Hematopoietic multipotent progenitor cell (in vitro differentiated cells): ENCODE results near the gene CD164L2. TPM values are rescaled to one million over a fixed set of nuclear protein-coding genes. Genes with fewer than 3 reads are reported as not detected.
"Not testable (repeated sequence)": the region's sequence is repeated elsewhere in the genome, so short reads cannot be mapped to it uniquely, and the experiment has no call there.

Experiments used
- DNase-seq, 3 donors: peaks; one replicate each; pipeline ENCODE4 v3.0.0-alpha.2; 2011 to 2015; ENCODE audit warnings: low read depth in 2 of 3, low spot score in 2 of 3
- total RNA-seq: library from RNA; depleted of rRNA; stranded (reverse); fragments of >200 nt; gene quantifications from one replicate; pipeline ENCODE4 v1.2.3, GENCODE V29; 2012

CD164L2 gene
- total RNA-seq, result under 0.01 TPM

DNA sequence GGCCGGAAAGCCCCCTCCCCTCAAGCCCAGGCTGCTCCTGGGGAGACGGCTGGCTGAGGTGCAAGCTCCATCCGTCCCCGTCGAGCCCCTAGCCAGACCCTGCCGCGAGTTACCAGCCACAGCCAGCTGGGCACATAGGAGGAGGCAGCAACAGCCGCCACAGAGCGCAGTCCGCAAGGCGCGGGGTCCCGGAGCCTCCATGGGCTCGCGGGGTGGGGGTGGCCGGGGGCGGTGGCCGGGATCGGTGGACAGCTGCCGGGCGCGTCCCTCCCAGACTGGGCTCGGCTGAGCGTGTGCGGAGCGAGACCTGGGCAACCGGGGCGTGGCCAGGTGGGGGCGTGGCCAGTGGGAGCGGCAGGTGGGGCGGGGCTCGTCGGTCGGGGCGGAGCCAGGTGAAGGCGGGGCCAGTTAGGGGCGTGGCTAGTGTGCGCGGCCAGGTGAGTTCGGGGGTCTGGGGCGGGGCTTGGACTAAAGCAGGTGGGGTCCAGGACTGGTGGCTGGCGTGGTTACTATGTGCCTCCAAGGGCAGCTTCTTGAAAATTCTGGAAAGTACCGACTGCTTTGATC lies at the start of gene CD164L2:
CD164L2 (minus strand) TSS at position 295 of the 567 bp plus-strand sequence; CDS start at position 201, 94 bp downstream.
- peak in 1 of 3 donors; percentile 34 for DNase-seq

DNA sequence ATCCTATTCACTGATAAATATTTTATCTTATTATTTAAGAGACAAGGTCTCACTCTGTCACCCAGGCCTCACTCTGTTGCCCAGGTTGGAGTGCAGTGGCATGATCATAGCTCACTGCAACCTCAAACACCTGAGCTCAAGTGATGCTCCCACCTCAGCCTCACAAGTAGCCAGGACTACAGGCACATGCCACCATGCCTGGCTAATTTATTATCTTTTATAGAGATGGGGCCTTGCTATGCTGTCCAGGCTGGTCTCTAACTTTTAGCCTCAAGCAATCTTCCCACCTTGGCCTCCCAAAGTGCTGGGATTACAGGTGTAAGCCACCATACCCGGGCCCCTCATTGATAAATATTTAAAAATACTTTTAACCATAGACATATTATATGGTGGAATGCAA lies 49.6 kb upstream of the CD164L2 start:
- DNase-seq, result not testable (repeated sequence)

DNA sequence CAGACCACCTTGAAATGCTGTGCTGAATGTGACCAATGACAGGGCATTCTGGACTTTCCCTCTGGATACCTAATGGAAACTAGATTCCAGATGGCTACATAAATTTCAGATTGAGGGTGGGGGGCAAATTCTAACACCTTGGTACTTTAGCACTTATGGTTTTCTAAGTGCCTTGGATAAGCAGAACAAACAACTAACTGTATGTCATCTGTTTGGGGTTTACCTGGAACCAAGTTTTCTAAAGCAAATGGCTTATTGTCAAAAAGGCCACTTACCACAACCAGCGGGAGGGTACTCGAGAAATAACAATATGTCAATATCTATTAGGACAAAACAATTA lies 48.4 kb upstream of the CD164L2 start:
- DNase-seq, result no peak

DNA sequence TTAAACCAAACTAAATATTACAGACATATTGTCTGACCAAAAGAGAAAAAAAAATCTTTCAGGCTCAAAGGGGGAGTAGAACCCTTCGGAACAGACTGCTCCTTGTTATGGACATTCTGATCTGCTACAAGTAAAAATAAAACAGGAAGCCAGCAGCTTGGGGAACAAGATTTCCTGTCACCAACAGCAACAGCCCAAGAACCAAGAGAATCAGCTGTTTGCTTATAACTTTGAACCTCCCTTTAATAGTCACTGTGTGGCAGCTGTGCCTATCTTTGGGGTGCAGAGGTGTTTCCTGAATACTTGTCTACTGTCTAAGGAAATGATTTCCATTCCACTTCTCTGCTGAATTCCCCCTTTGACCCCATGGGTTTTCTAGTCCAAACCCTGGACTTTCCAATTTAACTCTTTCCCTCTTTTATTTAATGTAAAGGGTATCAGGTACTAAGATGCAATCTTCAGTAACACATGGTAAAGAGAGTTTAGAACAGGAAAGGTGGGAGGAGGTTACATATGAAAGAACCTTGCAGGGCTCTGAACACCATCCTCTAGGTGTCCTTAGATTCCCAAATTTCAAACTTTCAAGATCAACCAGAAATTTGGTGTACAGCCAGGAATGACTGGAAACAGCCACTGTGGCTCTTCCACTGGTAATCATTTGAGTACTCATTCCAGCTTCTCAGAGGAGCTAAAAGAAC lies 47.9 kb upstream of the CD164L2 start:
- DNase-seq, result peak in 2 of 3 donors; percentile 56 to 65

DNA sequence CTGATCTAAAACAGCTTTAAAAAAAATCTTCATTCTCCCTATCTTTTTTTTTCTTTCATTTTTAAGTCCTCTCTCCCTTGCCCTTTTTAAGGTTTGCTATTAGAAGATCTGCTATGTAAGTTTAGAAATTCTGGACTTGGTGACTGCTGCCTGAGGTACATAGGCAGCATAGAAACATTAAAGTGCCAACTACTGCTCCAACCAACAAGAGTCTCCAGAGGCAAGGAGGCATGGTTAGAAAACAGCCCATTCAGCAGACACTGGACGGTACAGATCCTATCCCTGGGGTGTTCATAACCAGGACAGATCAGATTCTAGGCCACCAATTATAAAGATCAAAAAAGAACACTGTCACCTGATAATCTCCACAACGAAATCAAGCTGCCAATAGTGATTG lies 45.9 kb upstream of the CD164L2 start:
- DNase-seq, result no peak

GRCh38 chr1:27428316-27429028 lies 45.3 kb upstream of the CD164L2 start:
- DNase-seq, result peak in 2 of 3 donors; percentile 79 to 87

DNA sequence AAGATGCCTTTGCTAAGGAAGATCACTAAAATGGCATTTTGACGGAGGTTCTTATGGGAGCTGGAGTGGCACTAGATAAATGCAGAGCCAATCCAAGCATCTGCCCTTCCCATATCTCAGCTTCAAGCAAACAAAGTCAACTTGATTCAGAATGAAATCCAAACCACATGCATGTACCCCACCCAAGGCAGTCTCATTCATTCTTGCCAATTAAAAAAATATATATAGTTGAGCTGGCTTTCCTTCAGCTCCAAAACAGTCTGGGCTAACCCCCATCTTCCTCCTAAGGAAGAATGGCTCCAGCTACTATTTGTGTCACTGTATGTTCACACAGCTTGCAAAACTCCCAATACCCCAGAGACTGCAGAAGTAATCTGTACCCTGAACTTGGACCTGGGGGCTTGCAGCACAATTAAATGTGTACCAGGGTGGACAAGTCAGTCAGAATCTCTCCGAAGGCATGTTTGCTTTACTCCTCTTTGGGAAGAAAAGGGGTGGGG lies 44.7 kb upstream of the CD164L2 start:
- DNase-seq, result no peak

DNA sequence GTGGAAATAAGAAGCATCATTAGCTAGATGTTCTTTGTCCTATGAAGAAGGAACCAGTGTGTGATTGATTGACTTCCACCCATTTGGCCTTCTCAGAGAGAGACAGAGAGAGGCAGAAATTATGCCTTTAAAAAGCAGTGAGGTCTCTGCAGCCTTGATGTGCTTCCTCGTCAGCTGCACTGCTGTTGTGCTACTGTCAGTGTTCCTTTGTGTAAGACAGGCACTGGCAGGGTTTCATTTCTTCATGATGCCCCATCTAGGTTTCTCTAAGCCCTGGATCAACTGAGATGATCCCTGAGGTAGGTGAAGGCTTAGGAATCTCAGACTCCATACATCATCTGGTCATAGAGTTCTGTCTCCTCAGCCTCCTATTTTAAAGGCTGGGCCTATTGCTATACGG lies 44.2 kb upstream of the CD164L2 start:
- DNase-seq, result no peak

DNA sequence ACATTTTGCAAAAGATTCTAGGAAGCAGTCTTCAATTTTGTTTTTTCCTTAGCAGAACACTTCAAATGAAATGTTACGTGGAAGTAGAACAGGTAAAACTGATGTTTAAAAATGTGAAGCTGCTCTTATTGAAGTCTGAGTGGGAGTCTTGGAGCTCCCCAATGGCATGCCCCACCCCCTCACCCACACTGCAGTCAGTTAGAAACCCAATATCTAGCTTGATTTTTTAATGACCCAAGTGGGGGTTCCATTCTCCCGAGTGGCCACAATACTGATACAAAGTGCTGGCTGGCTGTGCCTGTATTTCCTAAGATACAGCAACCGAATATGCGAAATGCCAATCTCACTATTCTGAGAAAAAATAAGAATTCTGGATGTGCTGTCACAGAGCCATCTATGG lies 40.6 kb upstream of the CD164L2 start:
- DNase-seq, result no peak

DNA sequence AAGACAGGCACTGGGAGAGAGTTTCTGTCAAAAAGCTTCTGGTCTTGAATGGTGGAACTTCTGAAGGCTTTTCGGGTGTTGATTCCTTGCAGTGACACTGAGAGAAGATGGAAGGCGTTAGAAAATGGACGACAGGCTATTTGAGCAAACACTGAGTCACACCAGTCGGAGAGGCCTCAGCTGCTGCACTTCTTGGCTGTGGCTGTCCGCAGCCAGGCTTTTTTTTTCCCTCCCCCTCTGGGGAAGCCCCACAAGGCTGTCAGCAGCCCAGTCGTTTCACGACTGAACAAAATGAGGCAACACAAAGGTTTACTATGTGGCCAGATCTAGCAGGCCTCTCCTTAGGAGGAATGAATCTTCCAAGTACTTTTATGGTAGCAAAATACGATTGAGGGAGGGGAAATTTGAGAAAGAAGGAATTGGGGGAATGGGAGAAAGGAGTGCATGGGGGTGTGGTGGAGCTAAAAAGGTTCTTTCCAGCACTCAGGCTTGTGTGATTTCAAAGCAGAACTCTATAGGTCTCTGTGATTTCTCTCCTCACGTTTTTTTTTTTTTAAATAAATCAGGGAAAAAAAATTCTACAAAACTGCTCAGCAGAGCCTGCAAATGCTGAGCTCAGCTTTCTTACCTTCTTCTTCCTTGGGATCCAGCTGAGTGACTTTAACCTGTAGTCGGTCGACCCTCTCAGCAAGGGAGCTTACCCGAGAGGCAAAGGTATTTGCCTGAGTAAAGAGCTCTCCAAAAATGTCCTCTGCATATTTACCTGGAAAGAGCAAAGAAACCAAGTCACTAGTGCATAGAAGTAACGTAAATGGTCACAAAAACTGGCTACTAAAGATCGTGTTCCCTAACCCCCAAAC lies 35.4 kb upstream of the CD164L2 start:
- DNase-seq, result no peak

DNA sequence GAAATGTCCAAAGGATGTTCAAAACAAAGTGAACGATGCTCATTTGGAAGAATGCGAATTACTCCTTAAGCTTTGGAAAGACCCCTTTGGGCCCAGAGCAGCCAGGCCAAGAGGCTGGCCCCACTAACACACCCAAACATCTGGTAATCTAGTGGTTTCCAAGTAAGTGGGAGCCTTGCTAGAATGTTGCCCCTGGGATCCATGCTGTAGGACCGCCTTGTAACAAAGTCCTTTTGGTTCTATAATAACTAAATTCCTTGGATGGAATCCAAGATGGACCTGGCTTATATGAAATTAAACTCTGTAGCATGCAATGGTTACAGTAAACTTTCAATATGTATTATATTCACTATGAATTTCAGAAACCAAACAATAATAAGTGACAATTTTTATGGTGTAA lies 34.6 kb upstream of the CD164L2 start:
- DNase-seq, result no peak

DNA sequence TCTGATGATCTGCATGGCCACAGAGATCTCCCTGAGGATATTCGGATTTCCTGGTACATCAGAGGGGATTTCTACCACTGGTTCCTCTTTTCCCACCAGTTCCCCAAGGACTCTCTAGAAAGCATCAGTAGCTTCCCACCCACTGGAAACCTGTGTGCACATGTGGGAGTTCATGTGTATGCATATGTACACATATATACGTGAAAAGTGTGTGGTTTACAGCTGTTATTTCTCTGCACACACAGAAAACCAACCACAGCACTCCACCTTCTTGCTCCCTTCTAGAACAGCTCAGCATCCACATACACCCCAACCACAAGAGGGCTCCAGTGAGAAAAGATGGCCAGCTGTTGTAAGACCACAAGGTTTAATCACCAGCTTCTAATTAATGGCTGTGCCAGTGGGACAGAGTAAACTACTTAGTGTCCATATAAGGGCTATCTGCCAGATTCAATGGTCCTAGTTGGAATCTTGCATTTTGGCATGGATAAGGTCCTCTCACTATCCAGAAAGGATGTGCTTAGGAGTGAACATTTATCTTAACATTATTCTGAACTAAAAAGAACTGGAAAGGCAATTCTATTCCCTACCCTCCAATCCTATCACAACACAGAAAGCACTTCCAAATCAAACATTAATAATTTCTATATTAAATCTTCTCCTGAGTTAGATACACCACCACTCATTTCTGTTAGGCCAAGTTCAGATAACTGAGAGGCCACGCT lies 33.4 kb upstream of the CD164L2 start:
- DNase-seq, result peak in 2 of 3 donors; percentile 79 to 91

GRCh38 chr1:27414091-27414490 lies 31.0 kb upstream of the CD164L2 start:
- DNase-seq, result no peak

- no peak for DNase-seq
Observed at GRCh38 chr1:27413004-27413403, 29.9 kb upstream of the CD164L2 start.

DNA sequence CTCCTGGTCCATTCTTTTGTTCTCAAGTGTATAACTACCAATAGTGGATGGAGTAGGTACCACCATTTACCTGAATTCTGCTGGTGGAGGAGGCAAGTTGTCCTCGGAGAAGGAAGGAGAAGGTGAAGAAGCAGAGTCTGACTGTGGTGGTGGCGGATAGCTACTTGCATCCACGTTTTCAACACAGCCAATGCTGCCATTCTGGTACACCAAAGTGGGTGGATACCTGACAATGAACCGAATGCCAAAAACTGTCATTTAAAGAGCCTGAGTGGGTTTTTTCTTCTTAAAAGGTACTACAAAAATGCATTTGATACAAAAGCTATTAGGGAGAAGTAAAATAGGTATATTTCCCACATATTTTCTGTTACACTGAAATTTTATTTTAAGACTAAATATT lies 29.4 kb upstream of the CD164L2 start:
- DNase-seq, result no peak

DNA sequence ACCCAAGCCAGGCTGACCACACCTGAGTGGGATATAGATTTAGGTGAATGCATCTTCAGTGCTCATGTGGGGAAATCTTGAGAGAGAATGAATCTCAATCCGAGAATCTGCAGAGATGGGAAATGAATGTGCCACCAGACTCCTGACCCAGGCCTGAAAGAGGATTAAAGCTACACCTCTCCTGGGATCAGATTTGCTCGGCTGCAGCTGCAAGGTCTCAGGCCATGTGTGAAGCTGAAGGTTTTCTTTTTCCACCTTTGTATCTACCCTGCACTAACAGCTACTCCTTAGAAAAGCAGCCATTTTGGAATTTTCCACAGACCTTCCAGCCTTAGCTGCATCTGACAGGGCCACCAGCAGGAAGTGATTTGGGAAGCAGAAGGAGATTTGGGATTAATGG lies 27.6 kb upstream of the CD164L2 start:
- DNase-seq, result no peak

DNA sequence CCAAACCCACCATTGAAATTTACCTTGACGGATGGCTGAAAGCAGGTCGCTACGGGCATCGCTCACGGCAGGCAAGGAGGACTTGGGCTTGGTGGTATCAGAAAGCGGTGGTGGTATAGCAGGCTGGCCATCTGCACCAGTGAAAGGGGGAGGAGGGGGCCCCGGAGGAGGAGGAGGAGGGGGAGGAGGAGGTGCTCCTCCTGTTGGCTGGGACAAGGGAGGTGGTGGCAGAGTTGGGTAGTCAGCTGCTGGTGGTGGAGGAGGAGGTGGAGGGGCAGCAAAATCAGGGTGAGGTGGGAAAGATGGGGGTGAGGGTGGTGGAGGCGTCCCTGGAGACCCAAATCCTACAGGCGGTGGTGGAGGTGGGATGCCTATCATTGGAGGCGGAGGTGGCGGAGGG lies 26.5 kb upstream of the CD164L2 start:
- no peak for DNase-seq

GRCh38 chr1:27408151-27408550 lies 25.0 kb upstream of the CD164L2 start:
- no peak for DNase-seq

DNA sequence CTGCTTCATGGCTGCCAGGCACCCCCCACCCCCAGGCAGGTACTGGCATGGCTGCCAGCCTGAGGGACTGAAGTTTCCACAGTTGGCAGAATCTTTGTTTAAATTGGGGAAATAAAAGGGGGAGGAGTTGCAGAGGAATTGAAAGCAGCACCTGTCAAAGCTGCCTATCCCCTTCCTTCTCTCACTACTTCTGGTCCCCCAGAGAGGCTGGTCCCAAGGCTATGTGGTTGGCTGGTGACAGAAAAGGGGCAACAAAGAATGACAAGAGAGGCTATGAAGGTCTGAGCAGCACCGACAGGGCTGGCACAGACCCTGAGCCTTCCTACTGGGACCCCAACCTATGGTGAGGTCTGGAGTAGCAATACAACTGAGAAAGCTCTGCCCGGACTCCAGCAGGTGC lies 23.7 kb upstream of the CD164L2 start:
- DNase-seq, result not testable (repeated sequence)

DNA sequence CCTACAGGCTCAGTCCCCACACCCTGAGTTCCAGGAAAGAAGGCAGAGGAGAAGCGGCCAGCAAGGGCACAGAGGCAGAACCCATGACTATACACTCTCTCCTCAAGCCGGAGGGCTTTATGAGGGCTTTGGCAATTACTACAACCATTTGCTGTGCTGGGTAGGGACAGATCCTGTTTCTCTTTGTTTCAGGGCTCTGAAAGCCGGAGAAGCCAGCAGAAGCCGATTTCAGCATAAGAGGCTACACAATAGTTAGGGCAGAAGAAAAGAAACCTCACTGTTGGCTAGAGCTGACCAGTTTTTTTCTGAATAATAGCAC lies 23.2 kb upstream of the CD164L2 start:
- no peak for DNase-seq
